HL-60/S4 (cell line): ENCODE measurements around the gene RASSF9.

Source experiments
- in situ Hi-C: fragments of 300-500 bp; cut with MboI; formaldehyde crosslinking; loops from 2 replicates; pipeline ENCODE4 v1.14.3; 2022; ENCODE audit warnings: low sequenced_read_pairs

Gene RASSF9

GRCh38 chr12:85755760-85756159 lies 80.4 kb downstream of the RASSF9 start:
- in situ Hi-C loops: no loop called here
